Kidney epithelial cell (primary cell): ENCODE data around the gene FOXP1. TPM values are rescaled to one million over a fixed set of nuclear protein-coding genes. Genes with fewer than 3 reads are reported as not detected.

Source experiments
- DNase-seq: peaks from one replicate; pipeline ENCODE4 v3.0.0-alpha.2; 2010; ENCODE audit warnings: low read depth
- H3K27me3 ChIP-seq: 2 replicates; pipeline ENCODE4 v1.6.0; 2011; ENCODE audit warnings: low read length; ENCODE audit not compliant: control insufficient read depth, insufficient read depth
- H3K36me3 ChIP-seq: 2 replicates; pipeline ENCODE4 v1.5.1; 2011; ENCODE audit warnings: low read length; ENCODE audit not compliant: control insufficient read depth, insufficient read depth
- H3K4me3 ChIP-seq: 2 replicates; pipeline ENCODE4 v1.5.1; 2011; ENCODE audit warnings: low read depth, mild to moderate bottlenecking, control low read depth, low read length
- CTCF ChIP-seq: IDR thresholded peaks from 2 replicates; pipeline ENCODE4 v1.5.1; 2011; ENCODE audit warnings: mild to moderate bottlenecking, moderate library complexity, low read length, control low read depth, inconsistent platforms; ENCODE audit not compliant: insufficient read depth, poor library complexity, severe bottlenecking
- total RNA-seq: library from RNA; depleted of rRNA; stranded (reverse); fragments of >200 nt; gene quantifications from 2 replicates; pipeline ENCODE4 v1.2.3, GENCODE V29; 2015

The FOXP1 gene
- total RNA-seq, 1 donor from 2014 or later = 75.0 TPM

GRCh38 chr3:71312461-71312860 is 271.1 kb downstream of the FOXP1 start:
- TF ChIP-seq CTCF = no peak
- Histone ChIP-seq H3K36me3 (no peaks in the 10 kb centered on the region), H3K27me3 (no peaks in the 10 kb centered on the region), H3K4me3 (no peak overlapping the region)
- DNase-seq = no peak

GRCh38 chr3:71311661-71312046 is 271.9 kb downstream of the FOXP1 start:
- no peak for DNase-seq
- no peaks in the 10 kb centered on the region for H3K36me3 ChIP-seq

GRCh38 chr3:71310980-71311660 is 272.4 kb downstream of the FOXP1 start:
- Histone ChIP-seq H3K4me3 (no peak overlapping the region), H3K36me3 (no peaks in the 10 kb centered on the region), H3K27me3 (no peaks in the 10 kb centered on the region)
- DNase-seq = no peak
- TF ChIP-seq CTCF = no peak

More at GRCh38 chr3:71311661-71312046, 271.9 kb downstream of the FOXP1 start:
- TF ChIP-seq CTCF = no peak
- Histone ChIP-seq H3K4me3 (no peak overlapping the region), H3K27me3 (no peaks in the 10 kb centered on the region)

- Histone ChIP-seq H3K4me3 (no peak overlapping the region), H3K27me3 (no peaks in the 10 kb centered on the region), H3K36me3 (no peaks in the 10 kb centered on the region)
- DNase-seq = no peak
- no peak for TF ChIP-seq CTCF
Observed at GRCh38 chr3:71310359-71310979, 273.1 kb downstream of the FOXP1 start.

GRCh38 chr3:71309886-71310285 is 273.6 kb downstream of the FOXP1 start:
- DNase-seq = no peak
- TF ChIP-seq CTCF = no peak
- no peak overlapping the region for H3K4me3 ChIP-seq
- no peaks in the 10 kb centered on the region for H3K36me3 ChIP-seq
- H3K27me3 ChIP-seq = no peaks in the 10 kb centered on the region
